SK-N-SH (cell line): ENCODE measurements around the gene ZNF724. TPM values are rescaled to one million over a fixed set of nuclear protein-coding genes. Genes with fewer than 3 reads are reported as not detected.

Source experiments
- CTCF ChIA-PET: fragments of 300-600, 350-600 bp; formaldehyde crosslinking; extraction: SDS; loops from one replicate; lab custom pipeline; 2021; lab: Yijun Ruan, JAX
- POLR2A ChIA-PET: fragments of 350-600 bp; sonication (Branson Sonifier 250); formaldehyde crosslinking; extraction: SDS; loops from one replicate; lab custom pipeline; 2020; ENCODE audit warnings: antibody characterized with exemption, inconsistent platforms; lab: Yijun Ruan, JAX
- DNase-seq: peaks from one replicate; pipeline ENCODE4 v3.0.0; 2012
- H2AFZ ChIP-seq: fragments of 200-600 bp; sonication (generic); 2 replicates; pipeline ENCODE4 v1.8.1; 2016; ENCODE audit warnings: antibody characterized with exemption, mild to moderate bottlenecking, low read depth
- H3F3A ChIP-seq: fragments of 200-600 bp; sonication (generic); replicated peaks from 2 replicates; pipeline ENCODE3; 2016; ENCODE audit warnings: antibody characterized with exemption, mild to moderate bottlenecking; ENCODE audit not compliant: insufficient read depth
- H3K27ac ChIP-seq, 2 experiments: fragments of 200-500 bp in 1 of 2; fragments of 200-600 bp in 1 of 2; sonication (Bioruptor generic) in 1 of 2; sonication (generic), shearing (Covaris generic) in 1 of 2; 2 replicates each; pipeline versions ENCODE4 v1.5.1 to v1.6.1; 2014 to 2016; ENCODE audit warnings: low read depth in 2 of 2, inconsistent platforms in 1 of 2, low read length in 1 of 2, mild to moderate bottlenecking in 1 of 2, mixed read lengths in 1 of 2
- H3K27me3 ChIP-seq: fragments of 200-600 bp; sonication (generic), shearing (Covaris generic); 2 replicates; pipeline ENCODE4 v1.6.1; 2016; ENCODE audit warnings: mixed run types; ENCODE audit not compliant: insufficient read depth
- H3K36me3 ChIP-seq, 2 experiments: fragments of 200-500 bp in 1 of 2; fragments of 200-600 bp in 1 of 2; sonication (Bioruptor generic) in 1 of 2; sonication (generic) in 1 of 2; replicated peaks in 1 of 2; 2 replicates each; pipeline versions ENCODE3 to v1.5.1; 2014 to 2016; ENCODE audit warnings: low read length in 1 of 2, mild to moderate bottlenecking in 1 of 2; ENCODE audit not compliant: insufficient read depth in 2 of 2, control insufficient read depth in 1 of 2
- H3K4me1 ChIP-seq, 2 experiments: fragments of 200-500 bp in 1 of 2; fragments of 200-600 bp in 1 of 2; sonication (Bioruptor generic) in 1 of 2; sonication (generic), shearing (Covaris generic) in 1 of 2; 2 replicates each; pipeline versions ENCODE4 v1.5.1 to v1.6.1; 2014 to 2016; ENCODE audit warnings: low read depth in 1 of 2, low read length in 1 of 2, mixed run types in 1 of 2; ENCODE audit not compliant: insufficient read depth in 2 of 2, control insufficient read depth in 1 of 2
- H3K4me2 ChIP-seq: fragments of 200-600 bp; sonication (generic), shearing (Covaris generic); 2 replicates; pipeline ENCODE4 v1.6.1; 2017; ENCODE audit warnings: mixed run types
- H3K4me3 ChIP-seq, 2 experiments: fragments of 200-500 bp in 1 of 2; fragments of 200-600 bp in 1 of 2; sonication (Bioruptor generic) in 1 of 2; sonication (generic), shearing (Covaris generic) in 1 of 2; 2 replicates each; pipeline versions ENCODE4 v1.5.1 to v1.8.1; 2014 to 2016; ENCODE audit warnings: low read depth in 2 of 2, inconsistent platforms in 1 of 2, low read length in 1 of 2, mild to moderate bottlenecking in 1 of 2, mixed read lengths in 1 of 2, moderate library complexity in 1 of 2
- H3K79me2 ChIP-seq: fragments of 200-600 bp; sonication (generic); 2 replicates; pipeline ENCODE4 v1.8.1; 2017; ENCODE audit warnings: mild to moderate bottlenecking; ENCODE audit not compliant: insufficient read depth
- H3K9ac ChIP-seq: fragments of 200-600 bp; sonication (generic); 2 replicates; pipeline ENCODE4 v1.6.1; 2017; ENCODE audit warnings: mixed run types
- H3K9me2 ChIP-seq: fragments of 200-600 bp; sonication (generic); 2 replicates; pipeline ENCODE4 v1.6.1; 2017; ENCODE audit warnings: mixed run types
- H3K9me3 ChIP-seq: fragments of 200-600 bp; sonication (generic); 2 replicates; pipeline ENCODE4 v1.6.1; 2017; ENCODE audit warnings: mixed run types, mild to moderate bottlenecking, moderate library complexity
- H4K20me1 ChIP-seq: fragments of 200-600 bp; sonication (generic); 2 replicates; pipeline ENCODE4 v1.6.1; 2017; ENCODE audit warnings: mild to moderate bottlenecking, mixed run types; ENCODE audit not compliant: insufficient read depth
- CHD2 ChIP-seq: fragments of 150-350 bp; IDR thresholded peaks from 2 replicates; pipeline ENCODE4 v1.6.1; 2018; ENCODE audit warnings: low read length; ENCODE audit not compliant: partially characterized antibody
- EP300 ChIP-seq, 2 experiments: IDR thresholded peaks; 2 replicates each; pipeline versions ENCODE4 v1.4.0 to v1.6.1; 2012; ENCODE audit warnings: borderline replicate concordance in 1 of 2, low read depth in 1 of 2, low read length in 1 of 2
- EZH2phosphoT487 ChIP-seq: fragments of 200-600 bp; sonication (generic); IDR thresholded peaks from 2 replicates; pipeline ENCODE4 v1.6.1; 2017; ENCODE audit warnings: low read depth, mixed run types, mild to moderate bottlenecking, antibody characterized with exemption, moderate library complexity, borderline replicate concordance
- GATA2 ChIP-seq: sonication (generic); formaldehyde crosslinking; IDR thresholded peaks from 2 replicates; pipeline ENCODE4 v1.5.0; 2020; ENCODE audit warnings: mild to moderate bottlenecking, missing genetic modification reagents
- MXI1 ChIP-seq: IDR thresholded peaks from 2 replicates; pipeline ENCODE4 v1.6.1; 2012; ENCODE audit warnings: mild to moderate bottlenecking, low read depth, low read length, improper control_type of control experiment
- NFIC ChIP-seq: IDR thresholded peaks from 2 replicates; pipeline ENCODE4 v1.4.0; 2012; ENCODE audit warnings: borderline replicate concordance
- POLR2AphosphoS5 ChIP-seq: IDR thresholded peaks from 2 replicates; pipeline ENCODE4 v1.6.1; 2012; ENCODE audit warnings: low read depth, low read length
- RAD21 ChIP-seq: IDR thresholded peaks from 2 replicates; pipeline ENCODE4 v1.6.1; 2012; ENCODE audit warnings: mild to moderate bottlenecking, low read length
- RFX5 ChIP-seq: IDR thresholded peaks from 2 replicates; pipeline ENCODE4 v1.6.1; 2012; ENCODE audit warnings: mild to moderate bottlenecking, improper control_type of control experiment, low read length
- RXRA ChIP-seq: IDR thresholded peaks from 2 replicates; pipeline ENCODE4 v1.4.0; 2012; ENCODE audit warnings: low read depth, mild to moderate bottlenecking, borderline replicate concordance
- SMC3 ChIP-seq: IDR thresholded peaks from 2 replicates; pipeline ENCODE4 v1.6.1; 2012; ENCODE audit warnings: low read depth, low read length, improper control_type of control experiment
- TEAD4 ChIP-seq: IDR thresholded peaks from 2 replicates; pipeline ENCODE4 v1.4.0; 2012; ENCODE audit warnings: mild to moderate bottlenecking, borderline replicate concordance; ENCODE audit not compliant: insufficient read depth
- YY1 ChIP-seq: IDR thresholded peaks from 2 replicates; pipeline ENCODE4 v1.4.0; 2012; ENCODE audit warnings: low read depth, mild to moderate bottlenecking
- WGBS: methylation state at CpG from one replicate; pipeline ENCODE4 v1.1.6; 2017; ENCODE audit warnings: low lambda C conversion rate; 5-methylcytosine and 5-hydroxymethylcytosine counted together
- polyA plus RNA-seq, 3 experiments: library from polyadenylated mRNA; depleted of rRNA; stranded (reverse); fragments of >200 nt; gene quantifications; 2 replicates each; pipeline ENCODE4 v1.2.3, GENCODE V29; 2012
- TF ChIP-seq, protein P1 (sequence below): IDR thresholded peaks from 2 replicates; pipeline ENCODE4 v1.6.1; 2012; ENCODE audit warnings: mild to moderate bottlenecking, low read depth, low read length, moderate library complexity
- TF ChIP-seq, protein P2 (sequence below): IDR thresholded peaks from 2 replicates; pipeline ENCODE4 v1.4.0; 2012; ENCODE audit warnings: low read depth, borderline replicate concordance
- TF ChIP-seq, protein P3 (sequence below): IDR thresholded peaks from 2 replicates; pipeline ENCODE4 v1.4.0; 2012; ENCODE audit warnings: low read depth

ZNF724 gene
- polyA plus RNA-seq, 1 of the 3 experiments (the other 2 are of a cell fraction): 0.56 TPM

DNA sequence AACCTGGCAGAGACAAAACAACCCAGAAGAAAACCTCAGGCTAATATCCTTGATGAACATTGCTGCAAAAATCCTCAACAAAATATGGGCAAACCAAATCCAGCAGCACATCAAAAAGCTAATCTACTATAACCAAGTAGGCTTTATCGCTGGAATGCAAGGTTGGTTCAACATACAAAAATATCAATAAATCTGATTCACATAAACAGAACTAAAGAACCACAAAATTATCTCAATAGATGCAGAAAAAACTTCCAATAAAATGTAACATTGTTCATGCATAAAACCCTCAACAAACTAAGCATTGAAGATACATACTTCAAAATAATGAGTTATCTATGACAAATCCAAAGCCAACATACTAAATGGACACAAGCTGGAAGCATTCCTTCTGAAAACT lies 8.8 kb downstream of the ZNF724 start:
- POLR2A ChIA-PET: interaction anchor here (1.1 kb wide), 1 partner anchor 8 kb away, joined by 3 read pairs; no protein-coding TSS in a partner anchor
- Histone ChIP-seq H4K20me1 (no peaks in the 10 kb centered on the region), H3F3A (no peaks in the 10 kb centered on the region), H3K27me3 (no peaks in the 10 kb centered on the region), H3K27ac (no peak overlapping the region), H3K36me3 (peaks cover 0 to 71% of the 10 kb centered on the region in 2 experiments), H3K9ac (no peak overlapping the region), H3K9me2 (no peaks in the 10 kb centered on the region), H3K4me2 (no peak overlapping the region), H3K9me3 (peaks cover 25% of the 10 kb centered on the region), H3K4me3 (no peak overlapping the region), H3K79me2 (peaks cover 86% of the 10 kb centered on the region), H3K4me1 (no peaks in the 10 kb centered on the region), H2AFZ (no peak overlapping the region)
- TF ChIP-seq, protein P1, sequence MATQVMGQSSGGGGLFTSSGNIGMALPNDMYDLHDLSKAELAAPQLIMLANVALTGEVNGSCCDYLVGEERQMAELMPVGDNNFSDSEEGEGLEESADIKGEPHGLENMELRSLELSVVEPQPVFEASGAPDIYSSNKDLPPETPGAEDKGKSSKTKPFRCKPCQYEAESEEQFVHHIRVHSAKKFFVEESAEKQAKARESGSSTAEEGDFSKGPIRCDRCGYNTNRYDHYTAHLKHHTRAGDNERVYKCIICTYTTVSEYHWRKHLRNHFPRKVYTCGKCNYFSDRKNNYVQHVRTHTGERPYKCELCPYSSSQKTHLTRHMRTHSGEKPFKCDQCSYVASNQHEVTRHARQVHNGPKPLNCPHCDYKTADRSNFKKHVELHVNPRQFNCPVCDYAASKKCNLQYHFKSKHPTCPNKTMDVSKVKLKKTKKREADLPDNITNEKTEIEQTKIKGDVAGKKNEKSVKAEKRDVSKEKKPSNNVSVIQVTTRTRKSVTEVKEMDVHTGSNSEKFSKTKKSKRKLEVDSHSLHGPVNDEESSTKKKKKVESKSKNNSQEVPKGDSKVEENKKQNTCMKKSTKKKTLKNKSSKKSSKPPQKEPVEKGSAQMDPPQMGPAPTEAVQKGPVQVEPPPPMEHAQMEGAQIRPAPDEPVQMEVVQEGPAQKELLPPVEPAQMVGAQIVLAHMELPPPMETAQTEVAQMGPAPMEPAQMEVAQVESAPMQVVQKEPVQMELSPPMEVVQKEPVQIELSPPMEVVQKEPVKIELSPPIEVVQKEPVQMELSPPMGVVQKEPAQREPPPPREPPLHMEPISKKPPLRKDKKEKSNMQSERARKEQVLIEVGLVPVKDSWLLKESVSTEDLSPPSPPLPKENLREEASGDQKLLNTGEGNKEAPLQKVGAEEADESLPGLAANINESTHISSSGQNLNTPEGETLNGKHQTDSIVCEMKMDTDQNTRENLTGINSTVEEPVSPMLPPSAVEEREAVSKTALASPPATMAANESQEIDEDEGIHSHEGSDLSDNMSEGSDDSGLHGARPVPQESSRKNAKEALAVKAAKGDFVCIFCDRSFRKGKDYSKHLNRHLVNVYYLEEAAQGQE: no peak
- TF ChIP-seq CHD2: no peak
- no peak for TF ChIP-seq RFX5
- no peak for TF ChIP-seq GATA2 (CRISPR knock-in tag)
- TF ChIP-seq SMC3: no peak
- TF ChIP-seq RAD21: no peak
- no peak for TF ChIP-seq MXI1
- no peak for TF ChIP-seq EP300 (IDR thresholded peaks at IDR 0.05; ENCODE audit: borderline replicate concordance in 1 of 2, low read depth in 1 of 2, low read length in 1 of 2)
- no peak for TF ChIP-seq TEAD4
- TF ChIP-seq RXRA: no peak
- TF ChIP-seq, protein P2, sequence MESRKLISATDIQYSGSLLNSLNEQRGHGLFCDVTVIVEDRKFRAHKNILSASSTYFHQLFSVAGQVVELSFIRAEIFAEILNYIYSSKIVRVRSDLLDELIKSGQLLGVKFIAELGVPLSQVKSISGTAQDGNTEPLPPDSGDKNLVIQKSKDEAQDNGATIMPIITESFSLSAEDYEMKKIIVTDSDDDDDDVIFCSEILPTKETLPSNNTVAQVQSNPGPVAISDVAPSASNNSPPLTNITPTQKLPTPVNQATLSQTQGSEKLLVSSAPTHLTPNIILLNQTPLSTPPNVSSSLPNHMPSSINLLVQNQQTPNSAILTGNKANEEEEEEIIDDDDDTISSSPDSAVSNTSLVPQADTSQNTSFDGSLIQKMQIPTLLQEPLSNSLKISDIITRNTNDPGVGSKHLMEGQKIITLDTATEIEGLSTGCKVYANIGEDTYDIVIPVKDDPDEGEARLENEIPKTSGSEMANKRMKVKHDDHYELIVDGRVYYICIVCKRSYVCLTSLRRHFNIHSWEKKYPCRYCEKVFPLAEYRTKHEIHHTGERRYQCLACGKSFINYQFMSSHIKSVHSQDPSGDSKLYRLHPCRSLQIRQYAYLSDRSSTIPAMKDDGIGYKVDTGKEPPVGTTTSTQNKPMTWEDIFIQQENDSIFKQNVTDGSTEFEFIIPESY: no peak
- TF ChIP-seq EZH2phosphoT487: no peak
- TF ChIP-seq, protein P3, sequence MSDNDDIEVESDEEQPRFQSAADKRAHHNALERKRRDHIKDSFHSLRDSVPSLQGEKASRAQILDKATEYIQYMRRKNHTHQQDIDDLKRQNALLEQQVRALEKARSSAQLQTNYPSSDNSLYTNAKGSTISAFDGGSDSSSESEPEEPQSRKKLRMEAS: no peak
- TF ChIP-seq NFIC: no peak
- no peak for TF ChIP-seq POLR2AphosphoS5
- TF ChIP-seq YY1: no peak
- 93% methylated on average over 1 of the region's 1 CpG for WGBS
- CTCF ChIA-PET: no interaction called here
- no peak for DNase-seq
